ENCODE measurements around the gene SUSD6.

DNA sequence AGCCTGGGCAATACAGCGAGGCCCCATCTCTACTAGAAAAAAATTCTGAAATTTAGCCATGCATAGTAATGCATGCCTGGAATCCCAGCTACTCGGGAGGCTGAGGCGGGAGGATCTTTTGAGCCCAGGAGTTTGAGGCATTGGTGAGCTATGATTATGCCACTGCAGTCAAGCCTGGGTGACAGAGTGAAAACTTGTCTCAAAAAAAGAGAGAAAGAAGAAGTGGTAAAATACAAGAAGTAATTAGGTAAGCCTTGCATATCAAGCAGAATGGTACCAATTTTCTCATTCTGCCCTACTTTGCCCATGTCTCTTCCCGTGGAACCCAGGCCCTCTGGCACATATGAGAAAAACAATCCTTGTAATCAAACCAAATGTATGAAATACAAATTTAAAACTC, 70.7 kb downstream of the SUSD6 start:
- no peak for TF ChIP-seq EZH2phosphoT487 (IDR thresholded peaks at IDR 0.05; ENCODE audit: unreplicated experiment)
- no peak for TF ChIP-seq CTCF (conservative IDR thresholded peaks at IDR 0.05; ENCODE audit: low read depth in 2 of 2)
- no peak for TF ChIP-seq POLR2AphosphoS5 (IDR thresholded peaks at IDR 0.05; ENCODE audit: low read depth)
- no peak for TF ChIP-seq EZH2 (IDR thresholded peaks at IDR 0.05; ENCODE audit: low read depth, unreplicated experiment)
- no peak for TF ChIP-seq REST (IDR thresholded peaks at IDR 0.05; ENCODE audit: unreplicated experiment)
- no peak for TF ChIP-seq JUNB (IDR thresholded peaks at IDR 0.05; ENCODE audit: unreplicated experiment)
- no peak for TF ChIP-seq ZNF114 (CRISPR knock-in tag; IDR thresholded peaks at IDR 0.05)
- TF ChIP-seq STAT1 (IDR thresholded peaks at IDR 0.05; ENCODE audit: unreplicated experiment), result no peak
- TF ChIP-seq CREB1 (CRISPR knock-in tag; IDR thresholded peaks at IDR 0.05; ENCODE audit: low read depth), result no peak
- no peak for TF ChIP-seq NANOG (IDR thresholded peaks at IDR 0.05; ENCODE audit: borderline replicate concordance)
- TF ChIP-seq ZNF331 (CRISPR knock-in tag; IDR thresholded peaks at IDR 0.05; ENCODE audit: low read depth), result no peak

All from GM23338 (cell line).